ENCODE data around the gene MRGPRF.

Gene MRGPRF

GRCh38 chr11:69035150-69035945, 22.3 kb upstream of the MRGPRF start:
- Histone ChIP-seq H2AFZ (ENCODE audit: low read depth) (no peak overlapping the region), H3K36me3 (ENCODE audit: insufficient read depth) (no peaks in the 10 kb centered on the region), H3K9ac (no peak overlapping the region), H3K27me3 (ENCODE audit: insufficient read depth, low read depth) (no peaks in the 10 kb centered on the region; the same call in 1 of the 2 replicates), H3K27ac (no peak overlapping the region), H4K20me1 (ENCODE audit: insufficient read depth) (no peaks in the 10 kb centered on the region), H3K4me2 (no peak overlapping the region), H3K4me1 (ENCODE audit: low read depth, poor library complexity, severe bottlenecking) (no peaks in the 10 kb centered on the region), H3K79me2 (ENCODE audit: insufficient read depth, low read depth) (no peaks in the 10 kb centered on the region), H3K4me3 (IDR thresholded peaks at IDR 0.05; ENCODE audit: insufficient read depth, low read depth, low read length) (no peak overlapping the region)
- TF ChIP-seq CTCF (conservative IDR thresholded peaks at IDR 0.05; ENCODE audit: low read depth, low read length) = no peak

DNA sequence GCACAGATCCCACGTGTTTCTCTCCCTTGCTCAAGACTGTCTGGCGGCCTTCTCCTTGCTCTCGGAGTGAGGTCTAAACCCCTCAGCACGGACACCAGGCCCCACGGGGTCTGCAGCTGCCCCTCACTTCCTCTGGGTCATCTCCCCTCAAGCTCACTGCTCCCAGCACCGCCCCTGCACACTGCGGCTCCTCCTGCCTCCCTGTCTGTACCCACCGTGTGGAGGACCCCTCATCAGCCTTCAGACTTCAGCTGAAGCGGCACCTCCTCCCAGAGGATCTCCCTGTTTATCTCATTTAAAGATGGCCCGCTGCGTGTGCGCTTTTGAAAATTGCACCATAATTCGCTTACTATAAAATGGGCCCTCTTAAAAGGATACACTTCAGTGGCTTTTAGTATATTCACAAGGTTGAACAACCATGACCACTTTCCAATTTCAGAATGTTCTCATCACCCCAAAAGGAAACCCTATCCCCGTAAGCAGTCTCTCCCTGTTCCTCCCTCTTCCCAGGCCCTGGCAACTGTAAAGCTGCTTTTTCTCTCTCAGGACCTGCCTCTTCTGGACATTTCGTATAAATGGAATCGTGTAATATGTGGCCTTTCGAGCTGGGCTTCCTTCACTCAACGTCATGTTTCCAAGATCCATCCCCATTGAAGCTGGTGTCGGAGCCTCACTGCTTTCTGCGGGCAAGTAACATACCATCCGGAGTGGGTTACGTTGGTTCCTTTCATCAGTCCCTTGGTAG, 21.2 kb upstream of the MRGPRF start:
- Histone ChIP-seq H3K27me3 (ENCODE audit: insufficient read depth, low read depth) (no peaks in the 10 kb centered on the region; the same call in 1 of the 2 replicates), H2AFZ (ENCODE audit: low read depth) (no peak overlapping the region), H3K4me2 (no peak overlapping the region), H3K36me3 (ENCODE audit: insufficient read depth) (no peaks in the 10 kb centered on the region), H3K4me1 (ENCODE audit: low read depth, poor library complexity, severe bottlenecking) (no peaks in the 10 kb centered on the region), H3K4me3 (IDR thresholded peaks at IDR 0.05; ENCODE audit: insufficient read depth, low read depth, low read length) (no peak overlapping the region), H3K27ac (no peak overlapping the region), H3K79me2 (ENCODE audit: insufficient read depth, low read depth) (no peaks in the 10 kb centered on the region), H4K20me1 (ENCODE audit: insufficient read depth) (no peaks in the 10 kb centered on the region), H3K9ac (no peak overlapping the region)
- no peak for TF ChIP-seq CTCF (conservative IDR thresholded peaks at IDR 0.05; ENCODE audit: low read depth, low read length)

GRCh38 chr11:69033431-69033830, 20.4 kb upstream of the MRGPRF start:
- Histone ChIP-seq H3K9ac (no peak overlapping the region), H3K4me1 (ENCODE audit: low read depth, poor library complexity, severe bottlenecking) (no peaks in the 10 kb centered on the region), H3K27ac (no peak overlapping the region), H3K27me3 (ENCODE audit: insufficient read depth, low read depth) (no peaks in the 10 kb centered on the region; the same call in 1 of the 2 replicates), H3K79me2 (ENCODE audit: insufficient read depth, low read depth) (no peaks in the 10 kb centered on the region), H4K20me1 (ENCODE audit: insufficient read depth) (no peaks in the 10 kb centered on the region), H3K4me3 (IDR thresholded peaks at IDR 0.05; ENCODE audit: insufficient read depth, low read depth, low read length) (no peak overlapping the region), H3K4me2 (no peak overlapping the region), H3K36me3 (ENCODE audit: insufficient read depth) (no peaks in the 10 kb centered on the region), H2AFZ (ENCODE audit: low read depth) (no peak overlapping the region)
- TF ChIP-seq CTCF (conservative IDR thresholded peaks at IDR 0.05; ENCODE audit: low read depth, low read length) = no peak

DNA sequence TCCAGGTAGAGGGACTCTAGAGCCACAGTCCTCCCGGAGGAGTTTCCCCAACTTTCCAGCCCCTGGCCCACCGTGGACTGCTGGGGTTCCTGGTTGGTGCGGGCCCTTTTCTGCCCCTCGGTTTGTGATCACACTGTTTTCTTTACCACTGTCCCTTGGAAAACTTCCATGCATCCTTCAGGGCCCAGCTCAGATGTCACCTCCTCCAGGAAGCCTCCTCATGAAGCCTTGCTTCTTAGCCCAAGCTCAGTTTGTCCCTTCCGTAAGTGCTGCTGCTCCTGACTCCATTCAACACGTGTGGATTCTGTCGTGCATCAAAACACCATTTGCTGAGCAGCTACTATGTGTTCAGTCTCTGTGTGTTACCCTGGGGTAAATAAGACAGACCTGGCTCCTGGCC, 19.8 kb upstream of the MRGPRF start:
- H3K4me3 ChIP-seq (IDR thresholded peaks at IDR 0.05; ENCODE audit: insufficient read depth, low read depth, low read length) = no peak overlapping the region
- no peaks in the 10 kb centered on the region for H4K20me1 ChIP-seq (ENCODE audit: insufficient read depth)
- no peak overlapping the region for H3K4me2 ChIP-seq
- H3K79me2 ChIP-seq (ENCODE audit: insufficient read depth, low read depth) = no peaks in the 10 kb centered on the region
- H3K9ac ChIP-seq = no peak overlapping the region
- H3K4me1 ChIP-seq (ENCODE audit: low read depth, poor library complexity, severe bottlenecking) = no peaks in the 10 kb centered on the region
- H3K36me3 ChIP-seq (ENCODE audit: insufficient read depth) = no peaks in the 10 kb centered on the region
- TF ChIP-seq CTCF (conservative IDR thresholded peaks at IDR 0.05; ENCODE audit: low read depth, low read length) = no peak
- no peaks in the 10 kb centered on the region; the same call in 1 of the 2 replicates for H3K27me3 ChIP-seq (ENCODE audit: insufficient read depth, low read depth)
- no peak overlapping the region for H3K27ac ChIP-seq
- no peak overlapping the region for H2AFZ ChIP-seq (ENCODE audit: low read depth)
